IMR-90 (cell line): ENCODE measurements around the gene TECTA. TPM values are rescaled to one million over a fixed set of nuclear protein-coding genes. Genes with fewer than 3 reads are reported as not detected.

Experiments used
- ATAC-seq: fragments of 200-7000 bp; cut with Tn5 transposase; 2 replicates; pipeline ENCODE4 v1.9.1; 2020; ENCODE audit warnings: low read depth, mild to moderate bottlenecking, moderate library complexity
- BruUV-seq: library from RNA; stranded (reverse); fragments of 400-500 nt; replicated peaks from 2 replicates; lab custom pipeline; 2021; lab: Mats Ljungman, UMichigan
- CTCF ChIA-PET: fragments of 300-600 bp; formaldehyde crosslinking; extraction: SDS; loops from one replicate; lab custom pipeline; 2021; ENCODE audit warnings: antibody characterized with exemption; lab: Yijun Ruan, JAX
- POLR2A ChIA-PET: fragments of 300-600 bp; sonication (Branson Sonifier 250); formaldehyde crosslinking; loops from one replicate; lab custom pipeline; 2022; ENCODE audit warnings: antibody characterized with exemption; ENCODE audit not compliant: unreplicated experiment; lab: Charles Lee
- DNase-seq: peaks from one replicate; pipeline ENCODE4 v3.0.0; 2013
- H2AFZ ChIP-seq: replicated peaks from 2 replicates; pipeline ENCODE3; 2013; ENCODE audit warnings: low read length, mild to moderate bottlenecking; ENCODE audit not compliant: poor library complexity
- H2AK5ac ChIP-seq: 2 replicates; pipeline ENCODE4 v1.6.1; 2013; ENCODE audit warnings: low read depth, low read length, inconsistent platforms
- H2AK9ac ChIP-seq: replicated peaks from 2 replicates; pipeline ENCODE3; 2013; ENCODE audit warnings: mild to moderate bottlenecking, low read depth, low read length, moderate library complexity; ENCODE audit not compliant: poor library complexity
- H2BK120ac ChIP-seq: 2 replicates; pipeline ENCODE4 v1.6.1; 2013; ENCODE audit warnings: low read depth, low read length, inconsistent platforms
- H2BK15ac ChIP-seq: 3 replicates; pipeline ENCODE4 v1.6.1; 2013; ENCODE audit warnings: low read depth, low read length, inconsistent platforms
- H2BK20ac ChIP-seq: 2 replicates; pipeline ENCODE4 v1.6.1; 2013; ENCODE audit warnings: low read depth, mild to moderate bottlenecking, inconsistent platforms, low read length, moderate library complexity
- H2BK5ac ChIP-seq: 2 replicates; pipeline ENCODE4 v1.6.1; 2013; ENCODE audit warnings: mild to moderate bottlenecking, low read depth, low read length, inconsistent platforms; ENCODE audit not compliant: poor library complexity, severe bottlenecking
- H3K14ac ChIP-seq: replicated peaks from 2 replicates; pipeline ENCODE4 v1.6.1; 2013; ENCODE audit warnings: low read depth, low read length, inconsistent platforms
- H3K18ac ChIP-seq: 2 replicates; pipeline ENCODE4 v1.6.1; 2013; ENCODE audit warnings: low read depth, low read length, control low read depth
- H3K23ac ChIP-seq: 2 replicates; pipeline ENCODE4 v1.6.1; 2013; ENCODE audit warnings: low read depth, low read length, inconsistent platforms
- H3K27ac ChIP-seq: 2 replicates; pipeline ENCODE4 v1.5.1; 2013; ENCODE audit warnings: mild to moderate bottlenecking, control low read depth, low read length; ENCODE audit not compliant: insufficient read depth
- H3K27me3 ChIP-seq: 2 replicates; pipeline ENCODE4 v1.6.1; 2013; ENCODE audit warnings: low read length; ENCODE audit not compliant: control insufficient read depth, insufficient read depth
- H3K36me3 ChIP-seq: 2 replicates; pipeline ENCODE4 v1.6.1; 2013; ENCODE audit warnings: low read length, mixed read lengths; ENCODE audit not compliant: control insufficient read depth, insufficient read depth
- H3K4ac ChIP-seq: 2 replicates; pipeline ENCODE4 v1.6.1; 2013; ENCODE audit warnings: low read depth, low read length, inconsistent platforms
- H3K4me1 ChIP-seq: 2 replicates; pipeline ENCODE4 v1.6.1; 2013; ENCODE audit warnings: low read length, mixed read lengths; ENCODE audit not compliant: control insufficient read depth, insufficient read depth
- H3K4me2 ChIP-seq: 2 replicates; pipeline ENCODE4 v1.6.1; 2013; ENCODE audit warnings: low read depth, mild to moderate bottlenecking, control low read depth, low read length, moderate library complexity
- H3K4me3 ChIP-seq: 2 replicates; pipeline ENCODE4 v1.5.1; 2013; ENCODE audit warnings: low read depth, mild to moderate bottlenecking, control low read depth, low read length, moderate library complexity; ENCODE audit not compliant: insufficient read depth
- H3K56ac ChIP-seq: 2 replicates; pipeline ENCODE4 v1.6.1; 2013; ENCODE audit warnings: low read length, inconsistent platforms; ENCODE audit not compliant: insufficient read depth; ENCODE audit errors: extremely low read depth
- H3K79me1 ChIP-seq, 2 experiments: 2 replicates each; pipeline ENCODE4 v1.6.1; 2013; ENCODE audit warnings: low read length in 2 of 2, inconsistent platforms in 1 of 2, low read depth in 1 of 2
- H3K9ac ChIP-seq: 2 replicates; pipeline ENCODE4 v1.6.1; 2013; ENCODE audit warnings: low read depth, low read length, control low read depth
- H3K9me1 ChIP-seq: 2 replicates; pipeline ENCODE4 v1.6.1; 2013; ENCODE audit warnings: low read length, inconsistent platforms; ENCODE audit not compliant: insufficient read depth
- H3K9me3 ChIP-seq: 2 replicates; pipeline ENCODE4 v1.6.1; 2013; ENCODE audit warnings: low read length; ENCODE audit not compliant: control insufficient read depth, insufficient read depth
- H4K20me1 ChIP-seq: 2 replicates; pipeline ENCODE4 v1.6.1; 2013; ENCODE audit warnings: low read length, inconsistent platforms; ENCODE audit not compliant: insufficient read depth
- H4K5ac ChIP-seq: 2 replicates; pipeline ENCODE4 v1.6.1; 2013; ENCODE audit warnings: mild to moderate bottlenecking, low read depth, low read length, control low read depth
- H4K8ac ChIP-seq, 2 experiments: 2 replicates each; pipeline ENCODE4 v1.6.1; 2013; ENCODE audit warnings: low read depth in 2 of 2, low read length in 2 of 2, control low read depth in 1 of 2, inconsistent platforms in 1 of 2
- H4K91ac ChIP-seq: 2 replicates; pipeline ENCODE4 v1.6.1; 2013; ENCODE audit warnings: low read depth, low read length, inconsistent platforms; ENCODE audit not compliant: insufficient read depth
- MAZ ChIP-seq: IDR thresholded peaks from 2 replicates; pipeline ENCODE4 v1.6.1; 2012; ENCODE audit warnings: low read depth, mild to moderate bottlenecking, low read length, improper control_type of control experiment, moderate library complexity, borderline replicate concordance
- WGBS, 2 experiments: methylation state at CpG; one replicate each; pipeline versions ENCODE4 v1.1.5 to v1.1.7; 2013; ENCODE audit warnings: missing lambda C conversion rate in 2 of 2; ENCODE audit not compliant: insufficient read length in 1 of 2; ENCODE audit errors: extremely low coverage in 2 of 2; 5-methylcytosine and 5-hydroxymethylcytosine counted together
- dilution Hi-C: fragments of 300-500 bp; cut with HindIII; formaldehyde crosslinking; loops from one replicate; pipeline ENCODE4 v1.14.3; 2018; ENCODE audit warnings: low sequenced_read_pairs; ENCODE audit not compliant: unreplicated experiment
- in situ Hi-C: fragments of 300-500 bp; cut with MboI; formaldehyde crosslinking; loops from 3 replicates; pipeline ENCODE4 v1.14.3; 2019; ENCODE audit warnings: low sequenced_read_pairs, inconsistent platforms, mixed read lengths
- intact Hi-C: fragments of 100-400 bp; cut with micrococcal nuclease; formaldehyde crosslinking; loops from 2 replicates; pipeline ENCODE4 v1.10.0; 2022
- polyA plus RNA-seq, 3 experiments: library from polyadenylated mRNA; depleted of rRNA; stranded (reverse); fragments of >200 nt; gene quantifications; 2 replicates each; pipeline ENCODE4 v1.2.3, GENCODE V29; 2012; ENCODE audit warnings: low replicate concordance in 1 of 3
- total RNA-seq: library from RNA; depleted of rRNA; stranded (reverse); fragments of >200 nt; gene quantifications from 2 replicates; pipeline ENCODE4 v1.2.3, GENCODE V29; 2012

TECTA gene
- total and polyA plus RNA-seq, 2 of the 4 experiments (the other 2 are of a cell fraction) = 0.17 to 0.18 TPM

GRCh38 chr11:121223161-121223560 is 122.1 kb downstream of the TECTA start:
- Histone ChIP-seq H3K4me1 (no peaks in the 10 kb centered on the region), H2AK9ac (no peak overlapping the region), H3K9me3 (no peaks in the 10 kb centered on the region), H4K20me1 (no peaks in the 10 kb centered on the region), H3K4ac (no peak overlapping the region), H2AK5ac (no peak overlapping the region), H3K9ac (no peak overlapping the region), H3K27me3 (peaks cover 11% of the 10 kb centered on the region), H3K4me3 (no peak overlapping the region), H3K27ac (no peak overlapping the region), H2BK120ac (no peak overlapping the region), H4K91ac (no peak overlapping the region), H3K79me1 (no peaks in the 10 kb centered on the region), H4K8ac (no peak overlapping the region), H3K4me2 (no peak overlapping the region), H3K14ac (no peak overlapping the region), H3K18ac (no peak overlapping the region), H2AFZ (no peak overlapping the region), H2BK20ac (no peak overlapping the region), H4K5ac (no peak overlapping the region), H3K9me1 (no peaks in the 10 kb centered on the region), H3K23ac (no peak overlapping the region), H2BK5ac (no peak overlapping the region), H3K56ac (no peak overlapping the region), H2BK15ac (no peak overlapping the region), H3K36me3 (no peaks in the 10 kb centered on the region)
- ATAC-seq (no peak), DNase-seq (no peak)
- intact Hi-C loops (no loop called here), in situ Hi-C loops (no loop called here), dilution Hi-C loops (no loop called here)
- BruUV-seq = no TSS peak
- no peak for TF ChIP-seq MAZ
- WGBS, 2 experiments = no CpG with 5 or more reads among the region's 4 CpGs
- CTCF ChIA-PET = no interaction called here
- POLR2A ChIA-PET = no interaction called here
